HG02981 (cell line): ENCODE measurements around the gene IL17RB.

Source experiments
- ATAC-seq: cut with Tn5 transposase; IDR thresholded peaks from one replicate; pipeline ENCODE4 v1.9.1; 2021; ENCODE audit warnings: mild to moderate bottlenecking, moderate library complexity; ENCODE audit not compliant: unreplicated experiment

The IL17RB gene

GRCh38 chr3:53858096-53858741 lies 11.9 kb downstream of the IL17RB start:
- no peak for ATAC-seq

- no peak for ATAC-seq
These were observed 12.8 kb downstream of the IL17RB start for GRCh38 chr3:53859178-53859577.

GRCh38 chr3:53860196-53860595 lies 13.8 kb downstream of the IL17RB start:
- ATAC-seq = no peak

- ATAC-seq = no peak
These were observed 15.9 kb downstream of the IL17RB start for GRCh38 chr3:53862241-53862640.

- no peak for ATAC-seq
These were observed 16.8 kb downstream of the IL17RB start for GRCh38 chr3:53863145-53863544.

GRCh38 chr3:53865732-53866499 lies 19.5 kb downstream of the IL17RB start:
- ATAC-seq = peak; percentile 77

GRCh38 chr3:53880396-53881345 lies 34.3 kb downstream of the IL17RB start:
- no peak for ATAC-seq

GRCh38 chr3:53881691-53882593 lies 35.6 kb downstream of the IL17RB start, which contains the start of gene ACTR8:
ACTR8 (minus strand) TSS chr3:53882152; CDS start chr3:53882101, 51 bp downstream.
- ATAC-seq = peak; percentile 79

- no peak for ATAC-seq
These were observed 36.6 kb downstream of the IL17RB start for GRCh38 chr3:53883008-53883407.

GRCh38 chr3:53884623-53885022 lies 38.3 kb downstream of the IL17RB start:
- ATAC-seq = no peak

GRCh38 chr3:53885239-53885638 lies 38.9 kb downstream of the IL17RB start:
- ATAC-seq = peak; percentile 36

GRCh38 chr3:53887446-53887845 lies 41.1 kb downstream of the IL17RB start:
- no peak for ATAC-seq

- ATAC-seq = no peak
These were observed 41.9 kb downstream of the IL17RB start for GRCh38 chr3:53888232-53888631.

- ATAC-seq = no peak
These were observed 44.5 kb downstream of the IL17RB start for GRCh38 chr3:53890726-53891475.

- peak; percentile 95 for ATAC-seq
These were observed 45.3 kb downstream of the IL17RB start, which contains the start of gene SELENOK for GRCh38 chr3:53891497-53892285. SELENOK (minus strand) TSS chr3:53891859.

GRCh38 chr3:53892286-53892637 lies 45.9 kb downstream of the IL17RB start:
- ATAC-seq = no peak

GRCh38 chr3:53899750-53900149 lies 53.4 kb downstream of the IL17RB start:
- no peak for ATAC-seq

- ATAC-seq = no peak
These were observed 54.4 kb downstream of the IL17RB start for GRCh38 chr3:53900666-53901331.
